A673 (cell line): ENCODE data around the gene ERBIN. TPM values are rescaled to one million over a fixed set of nuclear protein-coding genes. Genes with fewer than 3 reads are reported as not detected.

Experiments used
- BruUV-seq: library from RNA; stranded (reverse); fragments of 400-500 nt; replicated peaks from 2 replicates; lab custom pipeline; 2021; lab: Mats Ljungman, UMichigan
- CTCF ChIA-PET: fragments of 300-600 bp; sonication (Branson Sonifier 250); formaldehyde crosslinking; loops from one replicate; lab custom pipeline; 2022; ENCODE audit warnings: antibody characterized with exemption; lab: Charles Lee
- POLR2A ChIA-PET: fragments of 300-600 bp; sonication (Branson Sonifier 250); formaldehyde crosslinking; loops from one replicate; lab custom pipeline; 2022; ENCODE audit warnings: antibody characterized with exemption; ENCODE audit not compliant: low non-redundant PET; lab: Charles Lee
- DNase-seq: peaks from one replicate; pipeline ENCODE4 v3.0.0-alpha.2; 2015; ENCODE audit warnings: low spot score
- H3K27ac ChIP-seq: fragments of 200-600 bp; sonication (generic); 2 replicates; pipeline ENCODE4 v1.5.1; 2016; ENCODE audit warnings: mixed run types, low read depth, mild to moderate bottlenecking, mixed read lengths, antibody characterized with exemption, low read length; ENCODE audit not compliant: poor library complexity, severe bottlenecking
- H3K27me3 ChIP-seq: fragments of 200-600 bp; sonication (generic); replicated peaks from 2 replicates; pipeline ENCODE4 v1.6.1; 2017; ENCODE audit warnings: mixed run types, low read depth, mild to moderate bottlenecking, mixed read lengths, antibody characterized with exemption, low read length; ENCODE audit not compliant: insufficient read depth, poor library complexity
- H3K36me3 ChIP-seq: fragments of 200-600 bp; sonication (generic); 2 replicates; pipeline ENCODE4 v1.6.1; 2016; ENCODE audit warnings: mixed run types, mild to moderate bottlenecking, mixed read lengths, antibody characterized with exemption, low read length; ENCODE audit not compliant: insufficient read depth, poor library complexity, severe bottlenecking
- H3K4me1 ChIP-seq: fragments of 200-600 bp; sonication (generic); 2 replicates; pipeline ENCODE4 v1.6.1; 2017; ENCODE audit warnings: mixed run types, mild to moderate bottlenecking, mixed read lengths, antibody characterized with exemption, low read length; ENCODE audit not compliant: insufficient read depth, poor library complexity, severe bottlenecking
- H3K4me3 ChIP-seq: fragments of 200-600 bp; sonication (generic); 2 replicates; pipeline ENCODE4 v1.5.1; 2016; ENCODE audit warnings: low read depth, mixed run types, mild to moderate bottlenecking, mixed read lengths, low read length; ENCODE audit not compliant: poor library complexity, severe bottlenecking
- H3K9me3 ChIP-seq: fragments of 200-600 bp; sonication (generic); 2 replicates; pipeline ENCODE4 v1.6.1; 2016; ENCODE audit warnings: mixed run types, low read depth, mild to moderate bottlenecking, mixed read lengths, antibody characterized with exemption, low read length; ENCODE audit not compliant: poor library complexity, severe bottlenecking
- CTCF ChIP-seq: fragments of 300-800, 200-600 bp; sonication (generic); conservative IDR thresholded peaks from 2 replicates; pipeline ENCODE4 v1.5.1; 2017; ENCODE audit warnings: low read depth, mild to moderate bottlenecking, antibody characterized with exemption, low read length, moderate library complexity, mixed read lengths
- EZH2 ChIP-seq: fragments of 200-600 bp; sonication (generic); IDR thresholded peaks from 2 replicates; pipeline ENCODE4 v1.6.1; 2017; ENCODE audit warnings: borderline replicate concordance, low read depth, mild to moderate bottlenecking, mixed read lengths, antibody characterized with exemption, low read length; ENCODE audit not compliant: poor library complexity, severe bottlenecking
- intact Hi-C: fragments of 100-400 bp; cut with micrococcal nuclease; formaldehyde crosslinking; loops from one replicate; pipeline ENCODE4 v1.10.0; 2022; ENCODE audit not compliant: unreplicated experiment
- total RNA-seq: library from RNA; stranded (reverse); gene quantifications from 2 replicates; pipeline ENCODE4 v1.2.3, GENCODE V29; 2021

The ERBIN gene
- total RNA-seq, 1 experiment from 2014 or later, result 47.5 TPM

GRCh38 chr5:65943771-65944170, 17.4 kb downstream of the ERBIN start:
- Histone ChIP-seq H3K9me3 (no peaks in the 10 kb centered on the region), H3K4me1 (no peaks in the 10 kb centered on the region), H3K36me3 (no peaks in the 10 kb centered on the region), H3K4me3 (no peak overlapping the region), H3K27me3 (no peaks in the 10 kb centered on the region), H3K27ac (no peak overlapping the region)
- intact Hi-C loops, result no loop called here
- DNase-seq, result no peak
- ChIA-PET CTCF (no interaction called here), POLR2A (no interaction called here)
- no TSS peak for BruUV-seq
- TF ChIP-seq EZH2, result no peak
- no peak for TF ChIP-seq CTCF

GRCh38 chr5:65946198-65946745, 19.9 kb downstream of the ERBIN start:
- Histone ChIP-seq H3K36me3 (no peaks in the 10 kb centered on the region), H3K9me3 (no peaks in the 10 kb centered on the region), H3K27me3 (no peaks in the 10 kb centered on the region), H3K4me3 (no peak overlapping the region), H3K27ac (no peak overlapping the region), H3K4me1 (no peaks in the 10 kb centered on the region)
- no peak for TF ChIP-seq EZH2
- no peak for TF ChIP-seq CTCF
- DNase-seq, result no peak
- BruUV-seq, result no TSS peak
- ChIA-PET CTCF (no interaction called here), POLR2A (no interaction called here)
- intact Hi-C loops, result no loop called here

GRCh38 chr5:65948115-65948747, 21.9 kb downstream of the ERBIN start:
- no TSS peak for BruUV-seq
- ChIA-PET POLR2A (no interaction called here), CTCF (no interaction called here)
- no peak for DNase-seq
- no peaks in the 10 kb centered on the region for H3K36me3 ChIP-seq
- TF ChIP-seq CTCF (no peak), EZH2 (no peak)
- no peaks in the 10 kb centered on the region for H3K9me3 ChIP-seq
- intact Hi-C loops, result no loop called here
- H3K4me3 ChIP-seq, result no peak overlapping the region
- no peaks in the 10 kb centered on the region for H3K4me1 ChIP-seq
- H3K27ac ChIP-seq, result no peak overlapping the region
- no peaks in the 10 kb centered on the region for H3K27me3 ChIP-seq
